ENCODE data around the gene TMEM170A.

- TF ChIP-seq CTCF (IDR thresholded peaks at IDR 0.05; ENCODE audit: borderline replicate concordance, extremely low read depth, low read length, poor library complexity, severe bottlenecking) (no peak), EZH2 (IDR thresholded peaks at IDR 0.05; ENCODE audit: borderline replicate concordance, low read depth, low read length, severe bottlenecking) (no peak)
These were observed 30.7 kb upstream of the TMEM170A start, which contains the start of gene CHST6 for GRCh38 chr16:75495076-75495674.
